ENCODE results near the gene RAB40B.

DNA sequence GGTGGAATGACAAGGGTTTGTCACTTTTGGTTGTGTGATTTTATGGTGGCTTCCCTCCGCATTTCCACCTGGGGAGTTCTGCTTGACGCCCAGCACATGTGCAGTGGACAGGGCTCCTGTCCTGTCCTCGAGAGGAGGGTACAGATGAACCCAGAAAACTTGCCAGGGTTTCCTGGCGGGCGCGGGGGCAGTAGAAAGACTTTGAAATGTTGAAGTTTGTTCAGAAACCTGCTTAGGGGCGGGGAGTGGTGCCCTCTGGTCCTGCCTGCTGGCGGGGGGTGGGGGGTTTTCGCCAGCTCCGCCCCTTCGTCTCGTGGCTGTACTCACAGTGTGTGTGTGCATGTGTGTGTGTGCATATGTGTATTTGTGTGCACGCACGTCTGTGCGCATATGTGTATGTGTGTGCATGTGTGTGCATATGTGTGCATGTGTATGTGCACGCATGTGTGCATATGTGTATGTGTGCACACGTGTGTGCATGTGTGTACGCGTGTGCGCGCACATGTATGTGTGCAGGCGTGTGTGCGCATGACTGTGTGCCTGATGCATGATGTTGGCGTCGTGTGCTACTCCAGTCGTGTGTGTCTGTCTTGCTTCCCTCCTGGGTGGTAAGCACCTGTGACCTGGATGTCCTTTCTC is 24.8 kb upstream of the RAB40B start:
- no peak for TF ChIP-seq CTCF (IDR thresholded peaks at IDR 0.05; ENCODE audit: low read depth, low read length, missing input control)
- TF ChIP-seq JUND (IDR thresholded peaks at IDR 0.05) = no peak
- no peak for TF ChIP-seq YY1 (IDR thresholded peaks at IDR 0.05)

Measured in liver (tissue), 3 donors.